Panc1 (cell line): ENCODE measurements around the gene CC2D1A.

ENCODE experiments used
- TF ChIP-seq, protein P1 (sequence below): fragments of 450-650 bp; IDR thresholded peaks from 2 replicates; pipeline ENCODE4 v1.5.1; 2017; ENCODE audit warnings: mild to moderate bottlenecking
- TF ChIP-seq, protein P2 (sequence below), 2 experiments: IDR thresholded peaks; 2 replicates each; pipeline ENCODE4 v1.6.1; 2011 to 2012; ENCODE audit warnings: low read depth in 2 of 2, control low read depth in 1 of 2, low read length in 1 of 2, mild to moderate bottlenecking in 1 of 2, moderate library complexity in 1 of 2; ENCODE audit not compliant: insufficient read depth in 1 of 2

DNA sequence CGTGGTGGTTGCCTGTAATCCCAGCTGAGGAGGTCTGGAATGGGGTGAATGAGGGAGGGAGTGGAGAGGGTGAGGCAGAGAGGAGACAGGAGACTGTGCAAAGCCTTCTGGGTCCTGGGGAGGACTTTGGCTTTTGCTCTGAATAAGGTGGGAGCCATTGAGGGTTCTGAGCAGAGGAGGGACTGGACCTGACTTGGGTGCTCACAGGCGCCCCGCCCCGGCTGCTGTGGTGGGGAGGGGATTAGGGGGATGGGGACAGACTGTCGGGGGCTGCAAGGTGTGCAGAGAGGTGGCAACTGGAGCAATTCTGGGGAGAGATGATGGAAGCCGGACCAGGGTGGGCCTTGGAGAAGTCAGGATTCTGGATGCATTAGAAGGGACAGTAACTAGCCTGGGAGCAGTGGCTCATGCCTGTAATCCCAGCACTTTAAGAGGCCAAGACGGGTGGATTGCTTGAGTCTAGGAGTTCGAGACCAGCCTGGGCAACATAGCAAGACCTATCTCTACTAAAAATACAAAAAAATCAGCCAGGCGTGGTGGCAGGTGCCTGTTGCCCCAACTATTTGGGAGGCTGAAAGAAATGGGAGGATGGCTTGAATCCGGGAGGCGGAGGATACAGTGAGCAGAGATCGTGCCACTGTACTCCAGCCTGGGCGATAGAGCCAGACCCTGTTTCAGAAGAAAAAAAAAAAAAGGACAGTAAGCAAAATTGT is 45.2 kb upstream of the CC2D1A start:
- TF ChIP-seq, protein P1, sequence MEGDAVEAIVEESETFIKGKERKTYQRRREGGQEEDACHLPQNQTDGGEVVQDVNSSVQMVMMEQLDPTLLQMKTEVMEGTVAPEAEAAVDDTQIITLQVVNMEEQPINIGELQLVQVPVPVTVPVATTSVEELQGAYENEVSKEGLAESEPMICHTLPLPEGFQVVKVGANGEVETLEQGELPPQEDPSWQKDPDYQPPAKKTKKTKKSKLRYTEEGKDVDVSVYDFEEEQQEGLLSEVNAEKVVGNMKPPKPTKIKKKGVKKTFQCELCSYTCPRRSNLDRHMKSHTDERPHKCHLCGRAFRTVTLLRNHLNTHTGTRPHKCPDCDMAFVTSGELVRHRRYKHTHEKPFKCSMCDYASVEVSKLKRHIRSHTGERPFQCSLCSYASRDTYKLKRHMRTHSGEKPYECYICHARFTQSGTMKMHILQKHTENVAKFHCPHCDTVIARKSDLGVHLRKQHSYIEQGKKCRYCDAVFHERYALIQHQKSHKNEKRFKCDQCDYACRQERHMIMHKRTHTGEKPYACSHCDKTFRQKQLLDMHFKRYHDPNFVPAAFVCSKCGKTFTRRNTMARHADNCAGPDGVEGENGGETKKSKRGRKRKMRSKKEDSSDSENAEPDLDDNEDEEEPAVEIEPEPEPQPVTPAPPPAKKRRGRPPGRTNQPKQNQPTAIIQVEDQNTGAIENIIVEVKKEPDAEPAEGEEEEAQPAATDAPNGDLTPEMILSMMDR = no peak
- TF ChIP-seq, protein P2, sequence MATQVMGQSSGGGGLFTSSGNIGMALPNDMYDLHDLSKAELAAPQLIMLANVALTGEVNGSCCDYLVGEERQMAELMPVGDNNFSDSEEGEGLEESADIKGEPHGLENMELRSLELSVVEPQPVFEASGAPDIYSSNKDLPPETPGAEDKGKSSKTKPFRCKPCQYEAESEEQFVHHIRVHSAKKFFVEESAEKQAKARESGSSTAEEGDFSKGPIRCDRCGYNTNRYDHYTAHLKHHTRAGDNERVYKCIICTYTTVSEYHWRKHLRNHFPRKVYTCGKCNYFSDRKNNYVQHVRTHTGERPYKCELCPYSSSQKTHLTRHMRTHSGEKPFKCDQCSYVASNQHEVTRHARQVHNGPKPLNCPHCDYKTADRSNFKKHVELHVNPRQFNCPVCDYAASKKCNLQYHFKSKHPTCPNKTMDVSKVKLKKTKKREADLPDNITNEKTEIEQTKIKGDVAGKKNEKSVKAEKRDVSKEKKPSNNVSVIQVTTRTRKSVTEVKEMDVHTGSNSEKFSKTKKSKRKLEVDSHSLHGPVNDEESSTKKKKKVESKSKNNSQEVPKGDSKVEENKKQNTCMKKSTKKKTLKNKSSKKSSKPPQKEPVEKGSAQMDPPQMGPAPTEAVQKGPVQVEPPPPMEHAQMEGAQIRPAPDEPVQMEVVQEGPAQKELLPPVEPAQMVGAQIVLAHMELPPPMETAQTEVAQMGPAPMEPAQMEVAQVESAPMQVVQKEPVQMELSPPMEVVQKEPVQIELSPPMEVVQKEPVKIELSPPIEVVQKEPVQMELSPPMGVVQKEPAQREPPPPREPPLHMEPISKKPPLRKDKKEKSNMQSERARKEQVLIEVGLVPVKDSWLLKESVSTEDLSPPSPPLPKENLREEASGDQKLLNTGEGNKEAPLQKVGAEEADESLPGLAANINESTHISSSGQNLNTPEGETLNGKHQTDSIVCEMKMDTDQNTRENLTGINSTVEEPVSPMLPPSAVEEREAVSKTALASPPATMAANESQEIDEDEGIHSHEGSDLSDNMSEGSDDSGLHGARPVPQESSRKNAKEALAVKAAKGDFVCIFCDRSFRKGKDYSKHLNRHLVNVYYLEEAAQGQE (IDR thresholded peaks at IDR 0.05; ENCODE audit: insufficient read depth in 1 of 2, low read depth in 2 of 2, low read length in 1 of 2) = no peak
